Smooth muscle cell of bladder (primary cell): ENCODE data around the gene SRC. TPM values are rescaled to one million over a fixed set of nuclear protein-coding genes. Genes with fewer than 3 reads are reported as not detected.

Source experiments
- total RNA-seq: library from RNA; depleted of rRNA; stranded (reverse); fragments of >200 nt; gene quantifications from 2 replicates; pipeline ENCODE4 v1.2.3, GENCODE V29; 2014

The SRC gene
- total RNA-seq: 13.5 and 20.5 TPM in 2 replicates

GRCh38 chr20:37345339-37346235 is at the start of gene SRC:
SRC (plus strand) TSS chr20:37346140; CDS start chr20:37384154, 38,014 bp downstream.

Other genes with a start within 250 kb of the SRC start
- gene RPN2, start 166.8 kb upstream of the SRC start, total RNA-seq: 306 and 314 TPM in 2 replicates
- 1.0 and 1.4 TPM in 2 replicates for gene MROH8, start 166.6 kb upstream of the SRC start, total RNA-seq
- not detected in 2 replicates for gene GHRH, start 84.3 kb upstream of the SRC start, total RNA-seq
- gene MANBAL, start 56.5 kb upstream of the SRC start, total RNA-seq: 16.6 and 17.8 TPM in 2 replicates
- 0.14 TPM in 1 of 2 replicates, not detected in the other for gene NNAT, start 175.1 kb downstream of the SRC start, total RNA-seq
- gene BLCAP, start 181.7 kb downstream of the SRC start, total RNA-seq: 26.3 and 31.1 TPM in 2 replicates